NB4 (cell line): ENCODE measurements around the gene VSX2.

ENCODE experiments used
- DNase-seq: peaks from one replicate; pipeline ENCODE4 v3.0.0; 2010; ENCODE audit warnings: low read depth
- H3K4me3 ChIP-seq: one replicate; pipeline ENCODE4 v1.5.1; 2011; ENCODE audit warnings: mild to moderate bottlenecking, low read depth, low read length, moderate library complexity
- MYC ChIP-seq: IDR thresholded peaks from 2 replicates; pipeline ENCODE4 v1.6.1; 2011; ENCODE audit warnings: low read depth, low read length
- POLR2A ChIP-seq: IDR thresholded peaks from 2 replicates; pipeline ENCODE4 v1.6.1; 2011; ENCODE audit warnings: mild to moderate bottlenecking; ENCODE audit not compliant: insufficient read length; ENCODE audit errors: extremely low read depth
- TF ChIP-seq, protein P1 (sequence below): IDR thresholded peaks from one replicate; pipeline ENCODE4 v1.5.1; 2012; ENCODE audit warnings: low read depth, low read length
- TF ChIP-seq, protein P2 (sequence below): IDR thresholded peaks from 2 replicates; pipeline ENCODE4 v1.6.1; 2011; ENCODE audit warnings: low read depth, low read length

VSX2 gene

DNA sequence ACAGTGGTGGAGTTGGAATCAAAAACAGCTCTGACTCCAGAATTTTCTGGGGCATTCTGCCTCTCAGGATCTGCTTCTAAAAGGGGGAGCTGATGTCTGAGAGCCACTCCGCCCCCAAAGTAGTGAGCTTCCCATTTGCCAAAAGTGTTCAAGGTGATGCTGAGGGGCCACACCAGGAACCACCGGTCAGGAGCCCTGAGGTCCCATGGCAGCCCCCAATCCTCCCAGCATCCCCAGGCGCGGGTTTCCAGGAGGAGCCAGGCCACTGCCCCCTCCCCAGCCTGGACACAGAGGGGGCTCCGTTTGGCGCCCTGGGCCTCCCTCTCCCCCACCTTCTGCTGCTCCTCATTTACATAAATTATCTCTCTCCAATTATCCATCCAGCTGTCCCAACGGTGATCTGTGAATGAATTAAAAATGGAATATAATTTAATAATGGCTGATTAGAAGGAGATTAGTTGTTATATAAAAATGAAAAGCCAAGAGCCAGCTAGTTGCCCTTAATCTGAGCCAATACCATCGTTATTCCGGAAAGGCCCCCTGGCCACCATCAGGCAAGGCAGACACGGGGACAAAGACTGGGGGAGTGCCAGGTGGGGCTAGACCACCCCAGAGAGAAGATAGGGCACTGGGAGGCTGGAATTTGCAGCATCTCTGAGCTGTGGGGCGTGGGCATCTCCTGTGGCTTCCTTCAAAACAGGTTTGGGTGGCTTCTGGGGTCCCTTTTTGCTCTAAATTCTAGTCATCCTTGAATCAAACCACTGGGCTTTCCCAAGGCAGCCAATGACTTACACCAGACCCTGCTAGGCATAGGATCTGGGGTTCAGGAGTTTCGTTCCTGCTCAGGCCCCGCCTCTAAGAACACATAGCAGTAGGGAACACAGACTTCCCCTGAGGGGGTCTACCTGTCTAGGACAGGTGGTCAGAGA lies 19.7 kb upstream of the VSX2 start:
- TF ChIP-seq POLR2A, result no peak
- TF ChIP-seq, protein P1, sequence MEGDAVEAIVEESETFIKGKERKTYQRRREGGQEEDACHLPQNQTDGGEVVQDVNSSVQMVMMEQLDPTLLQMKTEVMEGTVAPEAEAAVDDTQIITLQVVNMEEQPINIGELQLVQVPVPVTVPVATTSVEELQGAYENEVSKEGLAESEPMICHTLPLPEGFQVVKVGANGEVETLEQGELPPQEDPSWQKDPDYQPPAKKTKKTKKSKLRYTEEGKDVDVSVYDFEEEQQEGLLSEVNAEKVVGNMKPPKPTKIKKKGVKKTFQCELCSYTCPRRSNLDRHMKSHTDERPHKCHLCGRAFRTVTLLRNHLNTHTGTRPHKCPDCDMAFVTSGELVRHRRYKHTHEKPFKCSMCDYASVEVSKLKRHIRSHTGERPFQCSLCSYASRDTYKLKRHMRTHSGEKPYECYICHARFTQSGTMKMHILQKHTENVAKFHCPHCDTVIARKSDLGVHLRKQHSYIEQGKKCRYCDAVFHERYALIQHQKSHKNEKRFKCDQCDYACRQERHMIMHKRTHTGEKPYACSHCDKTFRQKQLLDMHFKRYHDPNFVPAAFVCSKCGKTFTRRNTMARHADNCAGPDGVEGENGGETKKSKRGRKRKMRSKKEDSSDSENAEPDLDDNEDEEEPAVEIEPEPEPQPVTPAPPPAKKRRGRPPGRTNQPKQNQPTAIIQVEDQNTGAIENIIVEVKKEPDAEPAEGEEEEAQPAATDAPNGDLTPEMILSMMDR, result no peak
- TF ChIP-seq, protein P2, sequence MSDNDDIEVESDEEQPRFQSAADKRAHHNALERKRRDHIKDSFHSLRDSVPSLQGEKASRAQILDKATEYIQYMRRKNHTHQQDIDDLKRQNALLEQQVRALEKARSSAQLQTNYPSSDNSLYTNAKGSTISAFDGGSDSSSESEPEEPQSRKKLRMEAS, result no peak
- no peak for TF ChIP-seq MYC
- H3K4me3 ChIP-seq, result no peak overlapping the region
- no peak for DNase-seq

DNA sequence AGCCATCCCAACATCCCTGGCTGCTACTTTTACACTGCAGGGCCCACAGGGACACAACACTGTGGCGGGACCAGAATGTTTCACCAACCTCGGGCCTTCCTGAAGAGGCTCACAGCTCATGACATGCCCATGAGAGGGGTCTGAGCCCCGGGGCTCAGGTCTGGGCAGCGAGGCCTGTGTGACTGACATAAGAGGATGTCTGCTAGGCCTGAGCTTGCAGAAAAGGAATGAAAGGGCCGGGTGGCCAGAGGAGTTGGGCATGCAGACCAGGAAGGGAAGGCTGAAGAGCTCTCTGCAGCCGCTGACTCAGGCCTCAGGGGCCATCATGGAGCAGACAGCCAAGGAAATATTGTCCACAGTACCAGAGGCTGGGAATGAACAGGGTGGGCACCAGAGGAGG lies 18.3 kb upstream of the VSX2 start:
- DNase-seq, result no peak
- TF ChIP-seq POLR2A, result no peak
- TF ChIP-seq, protein P1, result no peak
- H3K4me3 ChIP-seq, result no peak overlapping the region

DNA sequence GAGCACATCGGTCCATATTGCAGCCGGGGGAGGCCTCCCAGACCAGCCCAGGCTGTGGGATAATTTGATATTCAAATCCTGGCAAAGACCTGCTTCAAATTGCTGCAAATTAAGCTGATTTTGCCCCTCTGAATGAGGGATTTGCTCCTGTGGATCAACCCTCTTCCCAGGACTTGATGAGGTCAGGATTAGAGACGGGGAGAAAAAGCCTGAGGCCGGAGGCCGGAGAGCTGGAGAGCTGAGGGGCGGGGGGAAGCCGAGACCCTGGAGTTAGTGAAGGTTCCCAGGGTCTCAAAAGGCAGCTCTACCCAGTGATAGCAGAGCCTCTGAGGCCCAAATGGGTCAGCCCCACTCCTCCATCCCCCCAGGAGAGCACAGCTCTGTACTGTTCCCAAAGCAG lies 17.5 kb upstream of the VSX2 start:
- TF ChIP-seq POLR2A (no peak), MYC (no peak)
- TF ChIP-seq, protein P1, result no peak
- TF ChIP-seq, protein P2, result no peak
- H3K4me3 ChIP-seq, result no peak overlapping the region

DNA sequence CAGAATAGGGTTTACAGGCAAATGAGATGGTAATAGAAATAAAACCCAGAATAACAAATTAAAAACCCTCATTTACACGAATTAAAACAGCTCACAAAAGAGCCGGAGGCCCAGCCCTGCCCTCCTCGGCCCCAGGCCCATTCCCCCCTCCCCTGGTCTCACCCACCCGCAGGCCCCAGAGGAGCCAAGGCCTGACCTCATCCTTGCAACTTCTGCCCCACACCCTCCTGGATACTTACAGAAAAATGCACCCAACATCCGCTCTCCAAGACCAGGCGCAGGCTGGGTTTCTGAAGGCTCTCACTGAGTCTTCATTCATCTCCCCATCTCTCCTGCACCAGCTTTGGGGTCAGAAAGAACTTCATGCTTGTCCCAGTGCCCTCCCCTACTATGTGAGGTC lies 16.2 kb upstream of the VSX2 start:
- no peak for DNase-seq
- TF ChIP-seq POLR2A, result no peak
- TF ChIP-seq MYC, result no peak
- TF ChIP-seq, protein P2, result no peak
- no peak overlapping the region for H3K4me3 ChIP-seq

More for the DNA sequence above, 17.5 kb upstream of the VSX2 start:
- no peak for DNase-seq

DNA sequence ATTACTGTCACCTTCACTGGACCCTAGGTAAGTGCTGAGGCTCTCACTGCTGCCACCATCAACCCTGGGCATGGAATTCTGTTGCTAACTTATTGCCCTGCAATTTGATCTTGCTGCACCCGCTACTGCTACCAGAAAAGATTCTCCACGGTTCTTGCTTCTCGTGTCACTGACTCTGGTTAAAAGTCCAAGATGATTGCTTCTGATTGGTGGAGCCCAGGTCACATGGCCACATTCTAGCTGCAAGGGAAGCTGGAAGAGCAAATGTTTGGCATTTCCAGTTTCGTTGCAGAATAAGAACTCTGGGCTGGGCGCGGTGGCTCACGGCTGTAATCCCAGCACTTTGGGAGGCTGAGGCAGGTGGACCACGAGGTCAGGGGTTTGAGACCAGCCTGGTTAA lies 7.5 kb upstream of the VSX2 start:
- TF ChIP-seq, protein P2, result no peak
- TF ChIP-seq, protein P1, result no peak
- no peak for TF ChIP-seq POLR2A
- TF ChIP-seq MYC, result no peak
- no peak overlapping the region for H3K4me3 ChIP-seq
- DNase-seq, result no peak

DNA sequence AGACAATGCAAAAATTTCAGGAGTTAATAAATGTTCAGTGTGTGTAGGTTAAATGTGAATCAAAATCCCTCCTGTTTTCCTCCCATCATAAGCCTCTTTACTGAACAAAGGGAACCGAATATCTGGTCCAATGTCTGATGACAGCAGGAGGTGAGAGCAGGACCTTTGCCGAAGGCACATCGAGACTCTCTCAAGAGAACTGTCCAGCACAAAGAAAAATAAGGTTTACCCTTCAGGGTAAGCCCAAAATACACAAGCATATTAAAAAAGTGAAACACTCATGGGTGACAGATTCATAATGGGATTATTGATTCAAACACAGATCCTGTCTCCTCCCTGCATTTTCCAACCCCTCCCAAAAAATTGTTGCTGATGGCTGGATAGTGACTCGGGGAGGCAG lies 4.2 kb upstream of the VSX2 start:
- no peak overlapping the region for H3K4me3 ChIP-seq
- no peak for DNase-seq
- TF ChIP-seq POLR2A (no peak), MYC (no peak)
- TF ChIP-seq, protein P2, result no peak
- TF ChIP-seq, protein P1, result no peak
